CD14-positive monocyte (primary cell): Measurements from ENCODE around the gene PTPRD. TPM values are rescaled to one million over a fixed set of nuclear protein-coding genes. Genes with fewer than 3 reads are reported as not detected.

Experiments
- DNase-seq, 3 donors: peaks; one replicate each; pipeline ENCODE4 v3.0.0-alpha.2; 2011 to 2022
- H2AFZ ChIP-seq: 2 replicates; pipeline ENCODE4 v1.6.0; 2012; ENCODE audit warnings: mild to moderate bottlenecking, low read depth, low read length, inconsistent platforms; ENCODE audit not compliant: insufficient read depth, poor library complexity, severe bottlenecking
- H3K27ac ChIP-seq, 2 donors: 1 replicate in 1 of 2; 2 replicates in 1 of 2; pipeline ENCODE4 v1.5.1; 2012 to 2013; ENCODE audit warnings: low read length in 2 of 2, control low read depth in 1 of 2, inconsistent platforms in 1 of 2, low read depth in 1 of 2, mild to moderate bottlenecking in 1 of 2
- H3K27me3 ChIP-seq, 2 donors: one replicate each; pipeline versions ENCODE4 v1.6.0 to v1.6.1; 2011 to 2013; ENCODE audit warnings: low read length in 2 of 2; ENCODE audit not compliant: control insufficient read depth in 2 of 2, insufficient read depth in 2 of 2
- H3K36me3 ChIP-seq, 2 donors: replicated peaks in 1 of 2; 1 replicate in 1 of 2; 2 replicates in 1 of 2; pipeline versions ENCODE4 v1.5.1 to v1.6.1; 2012 to 2013; ENCODE audit warnings: low read length in 2 of 2, control low read depth in 1 of 2, inconsistent platforms in 1 of 2, mild to moderate bottlenecking in 1 of 2; ENCODE audit not compliant: insufficient read depth in 2 of 2, control insufficient read depth in 1 of 2
- H3K4me1 ChIP-seq, 2 donors: 1 replicate in 1 of 2; 2 replicates in 1 of 2; pipeline versions ENCODE4 v1.5.1 to v1.6.1; 2012 to 2013; ENCODE audit warnings: low read length in 2 of 2, control low read depth in 1 of 2, inconsistent platforms in 1 of 2, mild to moderate bottlenecking in 1 of 2, moderate library complexity in 1 of 2; ENCODE audit not compliant: insufficient read depth in 2 of 2, control insufficient read depth in 1 of 2
- H3K4me2 ChIP-seq: replicated peaks from 2 replicates; pipeline ENCODE3; 2012; ENCODE audit warnings: low read length, moderate library complexity, mild to moderate bottlenecking; ENCODE audit not compliant: poor library complexity, severe bottlenecking; ENCODE audit errors: extremely low read depth
- H3K4me3 ChIP-seq, 3 experiments: fragments of 200-600 bp in 1 of 3; sonication (generic) in 1 of 3; replicated peaks in 1 of 3; 1 replicate in 2 of 3; 2 replicates in 1 of 3; pipeline ENCODE4 v1.5.1; 2011 to 2013; ENCODE audit warnings: low read length in 3 of 3, mild to moderate bottlenecking in 3 of 3, control low read depth in 2 of 3, low read depth in 2 of 3, inconsistent platforms in 1 of 3, moderate library complexity in 1 of 3
- H3K79me2 ChIP-seq: 2 replicates; pipeline ENCODE4 v1.6.0; 2012; ENCODE audit warnings: mild to moderate bottlenecking, control low read depth, inconsistent platforms, low read length, moderate library complexity; ENCODE audit not compliant: insufficient read depth
- H3K9ac ChIP-seq: 2 replicates; pipeline ENCODE4 v1.6.0; 2017; ENCODE audit warnings: low read length, mild to moderate bottlenecking; ENCODE audit not compliant: insufficient read depth, poor library complexity, severe bottlenecking
- H3K9me3 ChIP-seq, 2 donors: replicated peaks in 1 of 2; 1 replicate in 1 of 2; 2 replicates in 1 of 2; pipeline versions ENCODE4 v1.5.1 to v1.6.1; 2012 to 2013; ENCODE audit warnings: low read length in 2 of 2, control low read depth in 1 of 2; ENCODE audit not compliant: control insufficient read depth in 1 of 2, insufficient read depth in 1 of 2
- H4K20me1 ChIP-seq: 2 replicates; pipeline ENCODE4 v1.6.0; 2012; ENCODE audit warnings: mild to moderate bottlenecking, low read length, control low read depth, moderate library complexity; ENCODE audit not compliant: insufficient read depth
- H3K27ac Mint-ChIP-seq, 7 donors: one replicate each; pipeline ENCODE4 v1.8.0; 2020; ENCODE audit warnings: mild to moderate bottlenecking in 7 of 7, mixed read lengths in 7 of 7, moderate library complexity in 6 of 7, inconsistent platforms in 2 of 7
- H3K27me3 Mint-ChIP-seq, 3 donors: one replicate each; pipeline ENCODE4 v1.8.0; 2021 to 2022; ENCODE audit warnings: low read depth in 3 of 3, mild to moderate bottlenecking in 3 of 3, mixed read lengths in 3 of 3, moderate library complexity in 3 of 3, inconsistent platforms in 1 of 3
- H3K36me3 Mint-ChIP-seq, 2 donors: one replicate each; pipeline ENCODE4 v1.8.0; 2020; ENCODE audit warnings: mixed read lengths in 2 of 2, inconsistent platforms in 1 of 2, mild to moderate bottlenecking in 1 of 2
- H3K4me1 Mint-ChIP-seq: one replicate; pipeline ENCODE4 v1.8.0; 2020; ENCODE audit warnings: mild to moderate bottlenecking, mixed read lengths
- H3K4me3 Mint-ChIP-seq, 2 donors: one replicate each; pipeline ENCODE4 v1.8.0; 2020; ENCODE audit warnings: mild to moderate bottlenecking in 2 of 2, mixed read lengths in 2 of 2, moderate library complexity in 1 of 2
- H3K9me3 Mint-ChIP-seq, 7 donors: one replicate each; pipeline ENCODE4 v1.8.0; 2020 to 2022; ENCODE audit warnings: mixed read lengths in 7 of 7, mild to moderate bottlenecking in 6 of 7, moderate library complexity in 6 of 7, inconsistent platforms in 2 of 7
- CTCF ChIP-seq: fragments of 200-600 bp; IDR thresholded peaks from one replicate; pipeline ENCODE4 v1.8.0; 2022; ENCODE audit warnings: antibody characterized with exemption, mild to moderate bottlenecking
- WGBS: methylation state at CpG from one replicate; pipeline ENCODE4 v1.1.5; 2013; ENCODE audit warnings: missing lambda C conversion rate; ENCODE audit not compliant: insufficient coverage; 5-methylcytosine and 5-hydroxymethylcytosine counted together
- intact Hi-C, 2 donors: fragments of 100-400 bp; cut with micrococcal nuclease; formaldehyde crosslinking; loops; one replicate each; pipeline versions ENCODE4 v1.15.0 to v1.15.1; 2023
- polyA plus RNA-seq, 3 donors: library from polyadenylated mRNA; depleted of rRNA in 1 of 3; unstranded in 2 of 3; stranded (reverse) in 1 of 3; fragments of 300-500 nt in 2 of 3; fragments of >200 nt in 1 of 3; fragmentation: Illumina TruSeq in 2 of 3; gene quantifications; 1 replicate in 2 of 3; 2 replicates in 1 of 3; pipeline ENCODE4 v1.2.3, GENCODE V29; 2012 to 2021

PTPRD gene
- polyA plus RNA-seq, 3 donors: not detected

GRCh38 chr9:9917400-9917799, 695.4 kb downstream of the PTPRD start:
- H4K20me1 ChIP-seq: no peaks in the 10 kb centered on the region
- H3K27me3 ChIP-seq: no peaks in the 10 kb centered on the region
- no peaks in the 10 kb centered on the region for H3K4me1 ChIP-seq
- no peak for DNase-seq
- peaks cover 0 to 2% (median 0%) of the 10 kb centered on the region in 3 donors for H3K27me3 Mint-ChIP-seq
- no peak overlapping the region for H3K27ac ChIP-seq
- H3K36me3 ChIP-seq: no peaks in the 10 kb centered on the region
- TF ChIP-seq CTCF: no peak
- H3K9me3 ChIP-seq: peaks cover 0 to 8% of the 10 kb centered on the region in 2 donors
- H2AFZ ChIP-seq: no peak overlapping the region
- no peak overlapping the region for H3K4me3 Mint-ChIP-seq
- no peaks in the 10 kb centered on the region for H3K79me2 ChIP-seq
- H3K4me1 Mint-ChIP-seq: no peaks in the 10 kb centered on the region
- H3K9ac ChIP-seq: no peak overlapping the region
- no peak overlapping the region for H3K27ac Mint-ChIP-seq
- intact Hi-C loops: no loop called here
- peaks cover 0 to 14% (median 10%) of the 10 kb centered on the region in 7 donors for H3K9me3 Mint-ChIP-seq
- no peaks in the 10 kb centered on the region for H3K36me3 Mint-ChIP-seq
- no peak overlapping the region for H3K4me2 ChIP-seq
- H3K4me3 ChIP-seq: no peak overlapping the region

GRCh38 chr9:9914174-9914573, 698.6 kb downstream of the PTPRD start:
- intact Hi-C loops: no loop called here
- no peaks in the 10 kb centered on the region for H3K79me2 ChIP-seq
- H2AFZ ChIP-seq: no peak overlapping the region
- H3K27me3 ChIP-seq: no peaks in the 10 kb centered on the region
- DNase-seq: no peak
- Mint-ChIP-seq H3K4me3 (no peak overlapping the region), H3K36me3 (no peaks in the 10 kb centered on the region), H3K4me1 (no peaks in the 10 kb centered on the region), H3K27me3 (peaks cover 0 to 2% (median 0%) of the 10 kb centered on the region in 3 donors), H3K27ac (no peak overlapping the region), H3K9me3 (peaks cover 0 to 14% (median 10%) of the 10 kb centered on the region in 7 donors)
- no peak for TF ChIP-seq CTCF
- WGBS: 100% methylated on average over 3 of the region's 3 CpGs
- H4K20me1 ChIP-seq: no peaks in the 10 kb centered on the region
- H3K9ac ChIP-seq: no peak overlapping the region
- H3K9me3 ChIP-seq: peaks cover 0 to 8% of the 10 kb centered on the region in 2 donors
- no peak overlapping the region for H3K27ac ChIP-seq
- no peak overlapping the region for H3K4me2 ChIP-seq
- H3K4me1 ChIP-seq: no peaks in the 10 kb centered on the region
- H3K4me3 ChIP-seq: no peak overlapping the region
- H3K36me3 ChIP-seq: no peaks in the 10 kb centered on the region
